Colon (tissue), 2 donors: ENCODE measurements around the gene GBA3.

ENCODE experiments used
- FAIRE-seq: peaks from 2 replicates; lab custom pipeline; 2012; peaks lifted over from hg19 to GRCh38; lab: Jason Lieb, UNC
- donor health status: control.
- donor health status: control.

Gene GBA3

DNA sequence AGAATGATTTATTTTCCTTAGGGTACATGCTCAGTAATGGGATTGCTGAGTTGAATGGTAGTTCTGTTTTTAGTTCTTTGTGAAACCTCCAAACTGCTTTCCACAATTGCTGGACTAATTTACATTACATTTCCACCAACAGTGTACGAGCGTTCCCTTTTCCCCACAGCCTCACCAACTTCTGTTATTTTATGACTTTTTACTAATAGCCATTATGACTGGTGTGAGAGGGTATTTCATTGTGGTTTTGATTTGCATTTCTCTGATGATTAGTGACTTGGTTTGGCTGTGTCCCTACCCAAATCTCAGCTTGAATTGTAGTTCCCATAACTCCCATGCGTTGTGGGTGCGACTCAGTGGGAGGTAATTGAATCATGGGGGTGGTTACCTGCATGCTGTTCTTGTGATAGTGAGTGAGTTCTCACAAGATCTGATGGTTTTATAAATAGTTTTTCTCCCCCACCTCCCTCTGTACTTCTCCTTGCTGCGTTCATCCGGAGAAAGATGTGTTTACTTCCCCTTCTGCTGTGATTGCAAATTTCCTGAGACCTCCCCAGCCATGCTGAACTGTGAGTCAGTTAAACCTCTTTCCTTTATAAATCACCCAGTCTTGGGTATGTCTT is 95.1 kb downstream of the GBA3 start:
- no peak for FAIRE-seq

DNA sequence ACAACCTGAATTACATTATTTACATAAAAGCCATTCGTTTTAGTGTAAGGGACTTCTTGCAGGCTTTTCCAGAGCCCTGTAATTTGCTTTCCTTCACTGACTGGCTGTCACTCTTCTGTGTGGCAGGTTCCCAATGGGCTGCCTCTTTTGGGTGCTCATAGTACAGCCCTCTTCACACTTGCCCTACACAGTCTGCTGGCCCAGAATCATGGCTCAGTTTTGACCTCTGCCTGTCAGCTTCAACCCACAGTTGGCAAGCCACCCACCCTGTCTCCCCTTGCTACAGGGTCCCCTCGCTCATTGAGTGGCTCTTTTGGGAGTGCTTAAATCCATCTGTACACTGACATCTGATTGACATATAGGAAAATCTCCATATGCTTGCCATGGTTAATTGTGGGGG is 97.9 kb downstream of the GBA3 start:
- FAIRE-seq = no peak

DNA sequence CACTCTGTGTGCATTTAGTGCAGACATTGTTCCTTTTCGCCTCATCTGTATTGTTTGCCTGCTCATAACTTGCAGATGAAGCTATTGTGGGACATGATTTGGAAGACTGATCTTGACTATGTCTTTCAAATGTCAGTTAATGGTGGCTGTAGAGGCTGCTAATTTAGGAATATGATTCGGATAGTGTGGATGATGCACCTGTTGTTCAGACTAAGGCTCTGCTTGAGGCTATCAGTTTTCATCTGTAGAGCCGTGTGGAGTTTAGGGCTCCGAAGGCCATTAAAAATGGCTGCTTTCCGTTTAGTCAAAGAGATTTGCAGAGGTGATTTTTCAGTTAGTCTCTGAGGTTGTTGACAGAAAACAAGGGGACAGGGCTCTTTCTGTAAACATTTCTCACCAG is 102.0 kb downstream of the GBA3 start:
- FAIRE-seq = no peak

DNA sequence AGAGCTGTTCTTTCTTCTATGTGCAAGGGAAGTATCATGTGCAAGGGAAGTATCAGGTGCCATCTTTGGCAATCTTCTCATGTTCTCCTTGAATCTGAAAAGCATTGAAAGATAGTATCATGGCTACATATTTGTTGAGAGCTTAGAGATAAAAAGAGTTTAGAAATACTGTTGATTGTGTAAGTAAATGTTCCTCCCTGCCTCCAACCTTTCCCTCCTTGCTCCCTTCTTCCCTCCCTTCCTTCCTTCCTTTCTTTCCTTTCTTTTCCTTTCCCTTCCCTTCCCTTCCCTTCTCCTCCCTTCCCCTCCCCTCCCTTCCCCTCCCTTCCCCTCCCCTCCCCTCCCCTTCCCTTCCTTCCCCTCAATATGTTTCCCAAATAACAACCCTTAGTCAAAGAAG is 108.7 kb downstream of the GBA3 start:
- FAIRE-seq = no peak

GRCh38 chr4:22802876-22803275 is 110.1 kb downstream of the GBA3 start:
- FAIRE-seq = no peak

- FAIRE-seq = no peak
Observed at GRCh38 chr4:22803512-22803911, 110.8 kb downstream of the GBA3 start.

DNA sequence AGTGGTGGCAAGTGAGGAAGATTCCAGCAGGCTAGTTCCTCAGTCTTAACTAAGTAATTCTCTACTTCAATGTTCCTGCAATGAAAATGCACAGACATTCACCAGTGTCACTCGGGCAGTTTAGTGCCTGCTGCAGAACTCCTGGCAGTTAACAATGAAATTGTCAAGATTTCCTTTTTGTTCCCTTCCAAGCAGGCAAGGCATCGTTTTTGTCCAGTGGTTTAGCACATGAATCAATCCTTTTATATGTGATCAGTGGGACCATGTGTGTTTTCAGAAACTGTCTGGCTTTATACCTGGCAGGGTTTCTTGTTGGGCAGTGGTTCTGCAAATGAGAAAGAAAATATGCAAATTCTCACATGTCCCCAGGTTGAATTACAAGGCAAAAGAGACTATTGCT is 122.2 kb downstream of the GBA3 start:
- FAIRE-seq = no peak

DNA sequence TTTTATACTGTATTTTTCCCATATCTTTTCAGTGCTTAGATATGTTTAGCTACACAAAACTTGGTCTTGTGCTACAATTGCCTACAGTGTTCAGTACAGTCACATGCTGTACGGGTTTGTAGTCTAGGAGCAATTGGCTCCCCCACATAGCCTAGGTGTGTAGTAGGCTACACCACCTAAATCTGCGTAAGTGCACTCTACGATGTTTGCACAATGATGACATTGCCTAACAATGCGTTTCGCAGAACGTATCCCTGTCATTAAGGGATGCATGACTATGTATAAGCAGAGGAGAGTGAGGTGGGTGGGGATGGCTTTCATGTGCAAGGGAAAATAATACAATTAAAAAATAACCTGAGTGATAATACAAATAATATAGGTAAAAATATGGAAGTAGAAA is 131.4 kb downstream of the GBA3 start:
- no peak for FAIRE-seq

GRCh38 chr4:22842360-22843018 is 149.8 kb downstream of the GBA3 start:
- FAIRE-seq = no peak

GRCh38 chr4:22848332-22848731 is 155.6 kb downstream of the GBA3 start:
- FAIRE-seq = no peak

GRCh38 chr4:22850055-22850454 is 157.3 kb downstream of the GBA3 start:
- FAIRE-seq = no peak

GRCh38 chr4:22850630-22851029 is 157.9 kb downstream of the GBA3 start:
- no peak for FAIRE-seq

DNA sequence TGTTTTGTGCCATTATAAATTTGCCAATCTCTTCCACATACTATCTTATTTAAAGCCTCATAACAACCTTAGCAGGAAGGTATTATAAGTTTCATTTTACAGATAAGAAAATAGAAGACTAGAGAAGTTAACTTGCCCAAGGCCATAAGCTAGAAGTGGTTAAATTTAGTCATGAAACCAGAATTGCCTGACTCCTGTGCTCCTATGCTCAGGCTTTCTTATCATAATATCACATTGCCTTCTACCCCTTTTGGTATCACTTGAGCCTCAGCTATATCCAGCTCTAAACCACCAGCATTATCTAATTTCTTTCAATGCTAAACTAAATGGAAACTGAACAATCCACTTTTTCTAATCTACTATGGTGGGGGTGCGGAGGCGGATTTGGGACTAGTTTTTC is 164.7 kb downstream of the GBA3 start:
- no peak for FAIRE-seq

- no peak for FAIRE-seq
Observed at GRCh38 chr4:22859318-22859717, 166.6 kb downstream of the GBA3 start.
